Activated T-cell treated with anti-CD3 and anti-CD28 coated beads for 24 hours (primary cell): ENCODE measurements around the gene C2CD2.
A peak's percentile ranks its signal among the peaks of the same experiment; 100 is the strongest.

Source experiments
- DNase-seq: peaks from one replicate; pipeline ENCODE4 v3.0.0-alpha.2; 2020; ENCODE audit warnings: low read depth

The C2CD2 gene

DNA sequence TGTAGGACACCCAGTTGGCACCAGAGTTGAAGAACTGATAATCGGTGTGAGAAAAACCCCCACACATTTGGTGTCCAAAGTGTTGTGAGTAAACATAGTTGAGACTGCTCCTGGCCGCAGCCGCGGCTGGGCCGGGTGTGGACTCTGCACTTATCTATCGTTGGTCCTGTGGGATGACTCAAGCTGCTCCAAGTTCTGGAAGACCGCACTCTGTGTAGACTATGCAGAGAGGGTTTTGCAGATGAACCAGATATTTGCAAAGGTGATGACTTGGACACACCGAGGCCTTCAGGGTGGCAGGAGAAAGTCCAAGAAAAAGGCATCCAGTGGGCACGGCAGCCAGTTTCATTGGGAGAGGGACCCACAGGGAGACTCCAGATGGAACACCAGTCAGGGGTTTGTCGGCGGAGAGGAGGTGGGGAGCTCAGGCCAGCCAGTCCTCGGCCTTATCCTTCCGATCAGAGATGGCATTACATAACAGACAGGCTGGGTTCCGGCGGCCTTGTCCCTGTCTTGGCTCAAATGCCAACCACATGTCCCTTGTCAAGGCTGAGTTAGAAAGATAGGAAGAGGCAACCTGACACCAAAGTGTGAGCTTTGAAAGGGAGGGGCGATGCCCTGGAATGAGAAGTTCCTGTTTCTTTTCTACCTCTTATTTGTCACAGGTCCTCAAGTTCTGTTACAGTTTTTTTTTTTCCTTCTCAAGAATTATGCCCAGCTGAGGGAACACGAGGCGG, 21.1 kb downstream of the C2CD2 start:
- DNase-seq, result no peak

DNA sequence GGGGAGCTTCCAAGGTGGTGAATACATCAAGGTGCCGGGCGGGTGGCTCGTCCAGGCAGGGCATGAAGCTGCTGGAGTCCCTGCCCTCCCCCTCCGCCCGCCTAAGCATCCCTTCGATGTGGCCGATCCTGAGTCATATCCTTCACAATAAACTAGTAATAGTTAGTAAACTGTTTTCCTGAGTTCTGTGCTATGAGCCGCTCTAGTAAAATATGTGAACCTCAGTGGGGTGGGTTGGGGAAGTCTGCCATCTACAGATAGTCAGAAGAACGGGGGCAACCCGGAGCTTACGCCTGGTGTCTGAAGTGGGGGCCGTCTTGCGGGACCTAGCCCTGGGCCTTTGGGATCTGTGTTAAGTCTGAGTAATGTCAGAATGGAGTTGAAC, 21.6 kb downstream of the C2CD2 start:
- DNase-seq, result no peak

DNA sequence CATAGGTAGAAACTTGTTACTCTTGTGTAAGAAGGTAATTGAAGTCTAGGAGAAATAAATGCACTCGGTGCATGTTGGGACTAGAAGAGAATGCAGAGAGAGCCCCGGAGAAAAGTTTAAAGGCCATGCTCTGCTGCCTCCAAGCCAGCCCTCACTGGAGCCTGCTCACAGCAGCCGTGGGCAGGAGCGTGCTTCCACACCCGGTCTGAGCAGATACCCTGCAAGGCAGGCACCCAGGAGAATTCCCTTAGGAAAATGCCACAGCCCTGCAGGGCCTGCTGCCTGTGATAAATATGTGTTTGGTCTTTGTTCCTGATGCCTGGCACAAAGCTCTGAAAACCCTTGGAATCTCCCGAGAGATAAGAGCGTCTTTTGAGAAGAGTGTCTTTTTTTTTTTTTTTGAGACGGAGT, 22.8 kb downstream of the C2CD2 start:
- no peak for DNase-seq

DNA sequence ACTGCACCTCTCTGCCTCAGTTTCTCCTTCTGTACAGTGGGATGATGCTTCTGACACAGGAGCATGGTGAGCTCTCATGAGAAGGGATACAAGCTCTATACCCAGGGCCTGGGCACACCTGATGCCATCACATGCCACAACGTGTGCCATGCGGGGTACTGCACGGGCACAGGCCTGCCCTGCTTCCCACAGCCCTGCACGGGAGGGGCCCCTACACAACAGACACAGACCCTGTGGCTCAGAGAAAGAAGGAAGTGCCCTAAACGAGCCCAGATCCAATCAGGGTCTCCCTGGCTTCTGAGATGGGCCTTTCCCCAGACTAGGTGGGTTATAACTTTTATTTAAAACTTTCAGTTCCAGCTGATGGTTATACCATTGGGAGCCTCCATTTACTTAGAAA, 24.6 kb downstream of the C2CD2 start:
- DNase-seq, result no peak

DNA sequence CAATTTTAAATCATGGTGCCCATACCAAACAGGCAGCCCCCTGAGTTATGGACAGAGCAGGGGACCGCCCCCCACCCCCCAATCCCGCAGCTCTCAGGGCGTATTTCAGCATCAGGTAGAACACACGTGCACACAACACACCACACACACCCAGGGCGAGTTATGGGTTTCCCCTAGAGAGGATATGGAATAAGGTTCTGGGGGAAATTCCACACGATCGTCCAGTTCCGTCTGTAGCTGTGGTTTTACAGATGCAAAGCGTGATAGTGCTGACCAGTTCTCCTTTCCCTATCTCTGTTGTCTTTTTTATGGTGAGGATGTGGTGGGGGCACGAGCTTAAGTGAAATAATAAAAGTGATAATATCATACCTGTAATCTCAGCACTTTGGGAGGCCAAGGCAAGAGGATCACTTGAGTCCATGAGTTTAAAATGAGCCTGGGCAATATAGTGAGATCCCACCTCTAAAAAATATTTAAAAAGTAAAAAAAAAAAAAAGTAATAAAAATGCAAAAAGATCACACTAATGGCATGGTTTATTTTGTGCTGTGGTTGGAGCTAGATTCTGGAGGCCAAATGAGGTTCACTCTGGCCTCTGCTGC, 25.1 kb downstream of the C2CD2 start:
- DNase-seq, result no peak

DNA sequence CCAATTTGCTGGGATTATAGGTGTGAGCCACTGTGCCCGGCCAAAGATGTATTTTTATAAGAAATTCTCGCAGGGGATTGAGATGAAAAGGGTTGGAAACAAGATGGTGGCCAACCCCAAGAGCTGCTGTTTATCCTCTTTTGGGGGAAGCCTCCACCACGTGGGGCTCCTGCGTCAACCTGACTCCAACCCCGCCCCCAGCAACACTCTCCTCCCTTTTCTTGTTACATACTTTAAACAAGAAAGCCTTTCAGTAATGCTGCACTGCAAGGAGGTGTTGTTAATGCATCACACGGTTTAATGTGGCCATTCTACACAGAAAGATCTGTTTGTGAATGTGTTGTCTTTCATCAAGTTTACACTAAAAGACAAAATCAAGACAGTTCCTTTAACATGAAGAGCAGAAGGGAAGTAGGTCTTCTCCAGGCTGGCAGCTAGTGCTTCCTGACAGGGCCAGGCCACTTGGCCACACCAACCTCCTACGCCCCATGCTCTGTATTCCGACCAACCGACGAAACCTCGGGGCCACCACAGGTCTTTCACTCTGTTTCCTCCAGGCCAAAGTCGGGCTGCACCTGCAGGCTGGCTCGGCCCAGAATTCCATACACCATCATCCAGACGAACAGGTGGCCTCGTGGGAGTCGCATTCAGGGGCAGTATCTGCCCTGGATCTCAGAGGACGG, 25.9 kb downstream of the C2CD2 start:
- peak; percentile 11 for DNase-seq

DNA sequence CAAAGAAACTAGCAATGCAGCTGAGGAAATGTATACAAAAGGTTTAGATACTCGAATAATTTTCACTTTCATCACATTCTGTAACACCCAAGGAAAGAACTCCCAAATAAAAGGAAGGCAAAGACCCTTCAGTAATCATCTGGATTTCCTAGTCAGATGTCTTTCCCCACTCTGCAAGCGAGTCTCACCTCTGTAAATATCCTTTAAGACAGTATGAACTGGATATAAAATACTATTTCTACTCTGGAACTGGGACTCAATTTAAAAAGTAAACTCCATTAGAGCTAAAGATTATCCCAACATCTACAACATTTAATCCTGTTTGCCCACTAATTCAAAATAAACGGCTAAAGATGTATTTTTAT, 27.0 kb downstream of the C2CD2 start:
- DNase-seq, result no peak

DNA sequence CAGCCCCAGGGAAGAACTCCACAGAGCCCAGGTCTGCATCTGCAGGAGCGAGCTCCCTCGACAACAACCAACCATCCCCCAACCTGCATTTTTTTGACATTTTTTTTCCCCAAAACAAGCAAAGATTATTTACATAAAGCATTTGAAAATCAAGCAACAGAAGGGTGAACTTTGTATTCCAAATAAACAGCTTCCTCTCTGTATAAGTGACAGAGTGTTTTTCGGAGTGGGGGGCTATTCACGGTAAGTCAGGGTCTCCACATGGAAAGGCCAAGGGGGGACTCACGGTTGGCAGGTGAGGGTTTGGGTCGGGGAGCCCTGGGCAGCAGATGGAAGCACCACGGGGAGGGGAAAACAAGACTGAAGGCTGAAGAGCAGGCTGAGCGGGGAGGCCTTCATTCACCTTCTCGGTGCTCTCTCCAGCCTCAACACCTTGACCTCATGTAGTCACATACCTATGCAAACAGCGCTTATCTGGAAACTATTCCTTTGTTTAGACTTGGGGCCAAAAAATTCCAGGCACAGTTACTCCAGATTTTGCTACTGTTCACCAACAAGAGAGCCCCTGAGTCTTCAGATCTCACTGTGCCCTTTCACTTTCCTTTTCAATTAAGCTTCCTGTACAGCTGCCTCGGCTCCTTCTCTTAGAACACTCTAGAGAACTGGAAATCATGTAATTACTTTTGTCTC, 27.6 kb downstream of the C2CD2 start:
- peak; percentile 14 for DNase-seq

DNA sequence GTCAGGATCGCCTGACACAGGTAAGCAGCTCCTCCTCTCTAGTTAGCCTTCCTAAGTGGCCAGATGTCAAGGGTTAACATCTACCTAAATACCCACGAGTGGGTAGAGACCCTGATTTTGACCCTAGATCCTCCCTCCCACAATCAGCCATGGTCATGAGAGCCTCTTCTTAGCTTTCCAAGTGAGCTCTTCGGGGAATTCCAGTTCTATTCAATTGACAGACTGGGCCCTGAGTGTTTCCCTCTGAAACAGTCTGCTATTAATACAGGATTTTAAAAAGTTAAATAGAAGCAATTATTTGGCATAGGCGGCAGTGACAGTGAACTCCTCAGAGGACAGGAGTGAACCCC, 28.1 kb downstream of the C2CD2 start:
- DNase-seq, result no peak

DNA sequence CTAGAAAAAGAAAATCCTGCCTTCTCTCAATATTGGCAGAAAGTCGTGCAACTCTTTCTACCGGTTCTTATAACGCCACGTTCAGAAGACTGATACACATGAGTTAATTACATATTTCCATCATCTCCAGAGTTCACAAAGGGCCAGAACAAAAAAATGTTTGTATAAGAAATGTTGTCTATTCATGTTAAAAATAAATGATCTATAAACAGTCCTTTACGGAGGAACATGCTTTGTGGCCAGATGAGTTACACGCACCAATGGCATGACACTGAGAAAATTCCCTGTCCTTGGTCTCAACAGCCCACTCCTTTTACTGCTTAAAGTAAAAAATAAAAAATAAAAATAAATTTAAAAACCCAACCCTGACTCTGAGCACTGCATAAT, 29.5 kb downstream of the C2CD2 start:
- no peak for DNase-seq

DNA sequence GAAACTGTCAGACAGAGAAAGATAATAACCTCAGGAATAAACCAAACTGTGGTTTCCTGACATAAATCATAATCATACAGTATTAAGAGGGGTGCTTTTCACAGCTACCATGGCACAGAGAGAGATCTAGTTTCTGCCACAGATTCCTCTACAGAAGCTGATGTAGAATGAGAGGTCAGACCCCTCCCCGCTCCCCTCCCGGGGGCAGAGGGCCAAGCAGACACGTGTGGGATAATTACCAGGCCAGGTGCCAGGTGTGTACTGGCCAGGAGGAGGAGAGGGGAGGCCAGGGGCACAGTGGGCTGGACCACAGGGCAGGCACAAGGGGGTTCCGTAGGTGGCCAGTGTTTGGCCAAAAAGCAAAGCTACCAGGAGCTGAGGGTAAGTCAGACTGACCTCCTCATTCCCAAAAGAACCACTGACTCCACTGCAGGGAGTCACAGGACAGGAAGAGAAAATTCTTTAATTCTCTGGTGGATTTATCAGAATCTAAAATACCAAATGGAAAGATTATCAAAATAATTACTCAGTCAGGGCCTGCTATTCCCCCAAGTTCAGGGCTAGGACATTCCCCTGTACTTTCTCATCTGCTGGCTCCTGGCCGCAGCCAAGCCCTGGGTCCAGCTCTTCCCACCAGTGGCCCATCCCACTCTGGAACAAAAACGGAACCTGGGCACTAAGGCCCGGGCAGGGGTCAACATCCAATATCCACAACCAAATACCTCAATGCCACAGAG, 30.0 kb downstream of the C2CD2 start:
- DNase-seq, result no peak

DNA sequence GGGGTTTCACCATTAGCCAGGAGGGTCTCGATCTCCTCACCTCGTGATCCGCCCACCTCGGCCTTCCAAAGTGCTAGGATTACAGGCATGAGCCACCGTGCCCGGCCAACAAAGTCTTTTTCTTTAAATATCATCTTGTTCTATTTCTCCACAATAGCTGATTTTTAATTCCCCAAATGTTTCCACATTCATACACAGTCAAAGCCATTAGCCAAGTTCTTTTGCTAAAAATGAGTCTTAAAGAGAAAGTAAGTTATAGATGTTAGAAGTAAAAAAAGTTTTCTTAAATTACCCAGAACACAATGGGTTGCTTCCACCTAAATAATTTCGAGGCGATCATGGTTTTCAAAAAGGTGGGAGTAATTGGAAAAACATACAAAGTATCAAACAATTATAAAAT, 30.6 kb downstream of the C2CD2 start:
- DNase-seq, result no peak

DNA sequence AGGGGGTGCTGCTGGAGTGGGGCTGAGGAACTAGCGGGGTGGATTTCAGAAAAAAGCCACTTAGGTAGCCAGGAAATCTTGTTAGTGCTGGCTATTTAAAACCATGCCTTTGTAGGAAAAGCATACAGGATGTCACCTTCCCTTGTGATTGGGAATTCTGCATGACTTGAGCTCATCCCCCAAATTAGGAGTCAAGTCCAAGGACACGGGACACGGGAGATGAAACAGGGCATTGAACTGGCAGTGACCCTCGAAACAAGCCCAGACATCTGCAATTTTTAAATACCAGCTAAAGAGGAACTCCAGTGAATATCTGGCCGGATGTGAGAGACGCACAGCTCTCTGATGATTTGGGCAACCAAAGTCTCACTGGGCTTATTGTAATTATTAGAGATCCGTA, 32.8 kb downstream of the C2CD2 start:
- no peak for DNase-seq

DNA sequence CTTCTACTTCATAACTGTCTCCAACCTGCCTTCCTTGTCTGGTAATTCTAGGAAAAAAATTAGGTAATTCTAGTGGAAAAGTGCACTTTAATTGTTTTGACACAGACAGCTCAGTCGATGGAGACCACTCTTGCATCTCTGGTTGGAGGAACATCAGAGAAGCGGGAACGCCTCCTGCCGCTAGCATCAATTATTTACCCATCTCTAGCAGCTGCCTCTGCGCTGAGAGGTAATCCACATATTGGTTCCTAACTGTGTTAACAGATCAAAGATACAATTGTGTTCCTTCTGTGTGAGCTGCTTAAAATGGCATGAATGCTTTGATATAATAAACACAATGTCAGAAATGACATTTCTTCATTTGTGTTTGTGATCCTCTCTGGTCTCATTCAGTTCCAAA, 33.3 kb downstream of the C2CD2 start:
- no peak for DNase-seq

DNA sequence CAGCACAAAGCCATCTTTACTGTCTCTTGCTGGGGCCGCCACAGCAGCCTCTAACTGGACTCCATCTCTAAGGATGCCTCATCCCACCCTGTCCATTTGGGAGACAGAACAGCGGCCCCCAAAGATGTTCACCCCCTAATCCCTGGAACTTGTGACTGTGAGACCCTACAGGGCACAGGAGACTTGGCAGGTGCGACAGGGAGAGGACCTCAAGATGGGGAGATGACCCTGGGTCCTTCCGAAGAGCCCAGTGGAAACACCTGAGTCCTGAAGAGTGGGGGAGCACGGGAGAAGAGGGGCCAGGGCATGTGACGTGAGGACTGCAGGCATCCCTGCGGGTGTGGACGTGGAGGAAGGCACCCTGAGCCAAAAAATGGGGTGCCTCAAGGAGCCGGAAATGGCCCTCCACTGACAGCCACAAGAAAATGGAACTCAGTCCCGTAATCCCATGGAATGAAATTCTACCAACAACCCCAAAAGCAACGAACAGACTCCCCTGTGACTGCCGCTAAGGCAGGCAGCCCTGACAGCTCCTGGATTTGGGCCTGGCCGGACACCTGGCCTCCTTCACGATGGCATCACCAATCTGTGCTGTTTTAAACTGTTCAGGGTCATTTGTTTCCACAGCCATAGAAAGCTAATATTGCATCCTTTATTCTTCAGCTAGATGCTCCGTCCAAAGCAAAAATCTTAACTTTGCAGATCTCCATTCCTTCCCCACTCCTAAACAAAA, 34.0 kb downstream of the C2CD2 start:
- DNase-seq, result no peak

DNA sequence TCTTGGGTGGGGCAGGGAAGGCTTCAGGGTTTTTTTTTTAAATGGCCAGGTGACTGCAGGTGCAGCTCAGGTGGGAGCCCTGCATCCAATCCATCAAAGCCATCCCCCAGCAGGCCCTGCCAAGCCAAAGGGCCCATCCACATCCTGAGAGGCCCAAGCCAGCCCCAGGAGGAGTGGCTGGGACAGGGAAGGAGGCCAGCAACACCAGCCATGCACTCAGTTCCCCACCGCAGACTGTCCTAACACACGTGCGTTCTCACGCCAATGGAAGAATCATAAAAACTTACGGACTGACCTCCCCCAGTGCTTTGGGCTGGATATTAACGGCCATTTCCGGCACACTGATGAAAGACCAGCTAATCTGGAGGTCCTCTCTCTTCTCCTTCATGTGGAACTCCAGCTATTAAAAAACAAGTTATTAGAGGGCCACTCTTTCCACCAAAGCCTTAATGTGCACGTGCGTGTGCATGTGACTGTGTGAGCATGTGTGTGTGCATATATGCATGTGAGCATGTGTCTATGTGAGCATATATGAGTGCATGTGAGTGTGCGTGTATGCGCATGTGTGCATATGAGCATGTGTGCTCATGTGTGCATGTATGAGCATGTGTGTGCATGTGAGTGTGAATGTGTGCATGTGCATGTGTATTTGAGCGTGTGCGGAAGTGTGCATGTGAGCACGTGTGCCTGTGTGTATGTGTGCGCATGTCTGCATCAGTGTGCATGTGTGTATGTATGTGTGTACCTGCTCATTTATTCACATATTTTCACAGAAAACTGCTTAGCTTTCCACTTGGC, 35.1 kb downstream of the C2CD2 start:
- DNase-seq, result no peak

DNA sequence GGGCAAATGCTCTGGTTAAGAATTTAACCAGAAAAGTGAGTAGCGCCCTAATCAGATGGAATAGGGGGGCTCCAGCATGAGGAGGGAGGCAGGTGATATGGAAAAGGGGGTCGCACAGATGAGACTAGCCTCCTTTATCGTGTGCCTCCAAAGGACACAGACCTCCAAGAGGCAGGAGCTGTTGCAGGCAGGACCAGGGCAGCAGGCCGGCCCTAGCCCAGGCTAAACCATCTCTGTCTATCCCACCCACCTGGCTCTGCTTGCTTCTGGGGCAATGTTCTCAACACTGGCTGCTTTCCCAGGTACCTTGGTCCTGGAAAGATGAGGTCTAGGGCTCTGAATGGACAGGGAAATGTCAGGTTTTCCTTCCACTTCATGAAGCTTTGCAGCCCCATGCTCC, 36.3 kb downstream of the C2CD2 start:
- DNase-seq, result no peak

DNA sequence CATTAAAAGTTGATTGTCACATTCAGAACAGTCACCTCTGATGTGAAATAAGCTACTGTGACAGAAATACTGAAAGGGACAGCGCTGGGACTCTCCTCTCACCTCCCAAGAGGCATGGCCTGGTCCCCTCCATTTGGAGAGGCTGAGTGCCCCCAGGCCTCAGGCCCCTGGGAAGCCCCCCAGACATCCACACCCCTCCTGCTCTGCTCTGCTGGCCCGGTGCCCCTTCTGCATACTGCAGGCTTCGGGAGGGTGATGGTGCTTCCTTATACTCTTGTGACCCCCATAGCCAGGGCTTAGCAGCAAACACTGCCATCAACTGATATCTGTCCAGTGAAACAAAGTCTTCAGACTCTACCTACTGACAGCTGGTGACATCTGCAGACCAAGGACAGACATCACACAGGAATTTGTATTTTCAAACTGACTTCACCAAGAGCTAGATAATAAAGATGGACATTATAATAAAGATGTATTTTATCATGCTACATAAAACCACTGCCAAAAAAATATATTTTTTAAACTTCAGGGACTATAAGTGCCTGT, 36.9 kb downstream of the C2CD2 start:
- DNase-seq, result no peak

DNA sequence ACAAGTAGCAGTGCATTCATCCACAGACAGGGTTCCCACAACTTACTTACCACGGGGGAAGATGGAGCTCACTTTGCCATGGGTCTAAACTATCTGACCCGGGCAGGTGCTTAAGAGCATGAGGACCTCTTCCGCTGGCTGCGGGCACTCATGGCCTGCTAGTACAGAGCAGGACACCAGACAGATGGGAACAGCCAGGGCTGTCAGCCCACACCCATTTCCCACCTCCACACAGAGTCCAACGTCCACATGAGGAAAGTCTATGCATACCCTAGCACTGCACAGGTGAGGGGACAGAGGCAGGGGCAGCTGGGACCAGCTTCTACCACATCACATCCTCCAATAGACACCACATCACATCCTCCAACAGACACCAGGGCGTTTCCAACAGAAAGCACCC, 38.9 kb downstream of the C2CD2 start:
- no peak for DNase-seq

DNA sequence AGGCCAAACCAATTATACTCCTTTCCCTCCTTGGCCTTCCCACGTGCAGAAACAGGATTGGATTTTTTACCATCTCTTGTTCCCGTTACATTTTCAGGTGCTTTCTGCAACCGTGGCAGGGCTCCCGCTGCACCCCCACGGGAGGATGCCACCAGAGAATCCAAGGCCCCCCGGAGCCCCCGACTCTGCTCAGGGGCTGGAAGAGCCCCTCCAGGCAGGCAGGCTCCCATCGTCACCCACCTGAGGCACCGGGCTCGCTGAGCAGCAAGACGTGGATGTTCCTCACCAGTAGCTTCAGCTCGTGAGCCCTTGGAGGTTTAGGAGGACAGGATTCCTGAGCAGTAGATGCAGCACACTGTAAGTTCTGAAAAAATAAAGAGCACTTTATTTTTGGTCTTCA, 39.5 kb downstream of the C2CD2 start:
- DNase-seq, result no peak

DNA sequence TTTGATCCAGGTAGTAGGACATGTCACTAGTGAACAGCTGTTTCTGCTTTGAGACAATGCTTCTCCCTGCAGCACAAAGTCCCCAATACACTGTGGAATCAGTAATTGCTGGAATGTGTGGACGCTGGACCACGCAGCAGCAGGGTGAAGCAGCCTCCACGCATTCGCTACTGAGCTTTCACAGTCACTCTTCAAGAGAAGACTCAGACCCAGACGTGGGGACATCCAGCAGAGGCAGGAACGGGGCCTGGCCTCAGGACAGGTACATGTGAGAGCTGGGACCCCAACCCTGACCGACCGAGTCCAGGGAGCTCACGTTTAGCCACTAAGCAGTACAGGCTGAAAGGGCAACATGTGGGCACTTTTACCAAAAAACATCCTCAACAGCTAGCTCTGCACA, 40.6 kb downstream of the C2CD2 start:
- no peak for DNase-seq
